DOHH2 (cell line): ENCODE data around the gene IPO5.

Experiments
- H3F3A ChIP-seq: fragments of 200-600 bp; sonication (generic), shearing (Covaris generic); 2 replicates; pipeline ENCODE4 v1.6.0; 2016; ENCODE audit warnings: antibody characterized with exemption, mild to moderate bottlenecking; ENCODE audit not compliant: control insufficient read depth, insufficient read depth
- H3K27ac ChIP-seq: fragments of 200-600 bp; sonication (generic); 2 replicates; pipeline ENCODE4 v1.5.1; 2014; ENCODE audit warnings: low read depth, mild to moderate bottlenecking, low read length, moderate library complexity
- H3K27me3 ChIP-seq: fragments of 200-600 bp; sonication (generic); 2 replicates; pipeline ENCODE4 v1.6.1; 2014; ENCODE audit warnings: mild to moderate bottlenecking, low read length, mixed read lengths; ENCODE audit not compliant: control insufficient read depth
- H3K36me3 ChIP-seq: fragments of 200-600 bp; sonication (generic); 2 replicates; pipeline ENCODE4 v1.6.1; 2014; ENCODE audit warnings: mild to moderate bottlenecking, low read length, moderate library complexity, mixed read lengths; ENCODE audit not compliant: control insufficient read depth
- H3K4me1 ChIP-seq: fragments of 200-600 bp; sonication (generic); 2 replicates; pipeline ENCODE4 v1.6.1; 2014; ENCODE audit warnings: mild to moderate bottlenecking, low read length, mixed read lengths; ENCODE audit not compliant: control insufficient read depth
- H3K4me2 ChIP-seq: fragments of 200-600 bp; sonication (generic); 2 replicates; pipeline ENCODE4 v1.6.0; 2014; ENCODE audit warnings: mild to moderate bottlenecking, low read length, moderate library complexity
- H3K4me3 ChIP-seq: fragments of 200-600 bp; sonication (generic); 2 replicates; pipeline ENCODE4 v1.5.1; 2014; ENCODE audit warnings: mild to moderate bottlenecking, low read length, mixed read lengths
- H3K79me2 ChIP-seq: fragments of 200-600 bp; sonication (generic); 2 replicates; pipeline ENCODE4 v1.6.1; 2014; ENCODE audit warnings: mild to moderate bottlenecking, low read length, mixed read lengths; ENCODE audit not compliant: control insufficient read depth
- H3K9me2 ChIP-seq: fragments of 200-600 bp; sonication (generic); replicated peaks from 2 replicates; pipeline ENCODE4 v1.6.1; 2014; ENCODE audit warnings: mild to moderate bottlenecking, low read length, mixed read lengths; ENCODE audit not compliant: control insufficient read depth
- H3K9me3 ChIP-seq: fragments of 200-600 bp; sonication (generic); 2 replicates; pipeline ENCODE4 v1.6.1; 2014; ENCODE audit warnings: antibody characterized with exemption, low read length, mixed read lengths; ENCODE audit not compliant: control insufficient read depth, insufficient read depth
- H4K20me1 ChIP-seq: fragments of 200-600 bp; sonication (generic); 2 replicates; pipeline ENCODE4 v1.6.0; 2014; ENCODE audit warnings: low read depth, mild to moderate bottlenecking, antibody characterized with exemption, low read length, moderate library complexity; ENCODE audit not compliant: control insufficient read depth, insufficient read depth
- CTCF ChIP-seq: fragments of 200-600 bp; sonication (generic); IDR thresholded peaks from one replicate; pipeline ENCODE4 v1.5.1; 2014; ENCODE audit warnings: antibody characterized with exemption, mild to moderate bottlenecking, low read depth, low read length; ENCODE audit not compliant: poor library complexity, severe bottlenecking
- EZH2phosphoT487 ChIP-seq: fragments of 200-600 bp; sonication (generic); IDR thresholded peaks from 2 replicates; pipeline ENCODE4 v1.6.1; 2017; ENCODE audit warnings: borderline replicate concordance, mild to moderate bottlenecking, antibody characterized with exemption, low read length, moderate library complexity, mixed read lengths

IPO5 gene

GRCh38 chr13:97975848-97976609, 22.6 kb downstream of the IPO5 start:
- Histone ChIP-seq H3K27ac (peak overlapping the region; percentile 69), H3K79me2 (peaks cover 46% of the 10 kb centered on the region), H4K20me1 (peaks cover 21% of the 10 kb centered on the region), H3K27me3 (no peaks in the 10 kb centered on the region), H3F3A (peaks cover 3% of the 10 kb centered on the region), H3K36me3 (peaks cover 35% of the 10 kb centered on the region), H3K9me3 (no peaks in the 10 kb centered on the region), H3K4me1 (peaks cover 38% of the 10 kb centered on the region), H3K9me2 (no peaks in the 10 kb centered on the region), H3K4me2 (peak overlapping the region; percentile 96), H3K4me3 (peak overlapping the region; percentile 98)
- no peak for TF ChIP-seq EZH2phosphoT487
- TF ChIP-seq CTCF, result no peak

- peak overlapping the region; percentile 82 for H3K4me3 ChIP-seq
- H3K36me3 ChIP-seq, result peaks cover 43% of the 10 kb centered on the region
- peaks cover 27% of the 10 kb centered on the region for H4K20me1 ChIP-seq
- H3K27ac ChIP-seq, result peak overlapping the region; percentile 36
- H3K4me1 ChIP-seq, result peaks cover 43% of the 10 kb centered on the region
- peaks cover 3% of the 10 kb centered on the region for H3F3A ChIP-seq
- no peaks in the 10 kb centered on the region for H3K9me2 ChIP-seq
- no peaks in the 10 kb centered on the region for H3K27me3 ChIP-seq
- TF ChIP-seq EZH2phosphoT487, result no peak
- no peak for TF ChIP-seq CTCF
- peak overlapping the region; percentile 71 for H3K4me2 ChIP-seq
- H3K9me3 ChIP-seq, result no peaks in the 10 kb centered on the region
- H3K79me2 ChIP-seq, result peaks cover 55% of the 10 kb centered on the region
These were observed 23.4 kb downstream of the IPO5 start for GRCh38 chr13:97976610-97977521.

GRCh38 chr13:97977982-97978381, 24.5 kb downstream of the IPO5 start:
- peaks cover 66% of the 10 kb centered on the region for H3K79me2 ChIP-seq
- H3K9me3 ChIP-seq, result no peaks in the 10 kb centered on the region
- no peak overlapping the region for H3K27ac ChIP-seq
- peak overlapping the region; percentile 82 for H3K4me3 ChIP-seq
- no peaks in the 10 kb centered on the region for H3K9me2 ChIP-seq
- H3K4me1 ChIP-seq, result peaks cover 43% of the 10 kb centered on the region
- peaks cover 27% of the 10 kb centered on the region for H4K20me1 ChIP-seq
- H3K36me3 ChIP-seq, result peaks cover 54% of the 10 kb centered on the region
- no peaks in the 10 kb centered on the region for H3K27me3 ChIP-seq
- H3K4me2 ChIP-seq, result peak overlapping the region; percentile 71
- H3F3A ChIP-seq, result peaks cover 3% of the 10 kb centered on the region
- no peak for TF ChIP-seq EZH2phosphoT487
- TF ChIP-seq CTCF, result no peak
